Esophagus squamous epithelium (tissue), 4 donors: Measurements from ENCODE around the gene MORF4L2.

Source experiments
- POLR2A ChIP-seq, 4 donors: fragments of 450-650 bp; IDR thresholded peaks; one replicate each; pipeline ENCODE4 v1.6.1; 2017; ENCODE audit warnings: antibody characterized with exemption in 4 of 4, mild to moderate bottlenecking in 4 of 4, moderate library complexity in 3 of 4
- TF ChIP-seq, protein P1 (sequence below), 6 experiments: fragments of 450-650 bp in 4 of 6; fragments of 200-600 bp in 2 of 6; sonication (generic) in 2 of 6; IDR thresholded peaks; one replicate each; pipeline ENCODE4 v1.5.1; 2016 to 2019; ENCODE audit warnings: antibody characterized with exemption in 6 of 6, mild to moderate bottlenecking in 4 of 6, moderate library complexity in 4 of 6

DNA sequence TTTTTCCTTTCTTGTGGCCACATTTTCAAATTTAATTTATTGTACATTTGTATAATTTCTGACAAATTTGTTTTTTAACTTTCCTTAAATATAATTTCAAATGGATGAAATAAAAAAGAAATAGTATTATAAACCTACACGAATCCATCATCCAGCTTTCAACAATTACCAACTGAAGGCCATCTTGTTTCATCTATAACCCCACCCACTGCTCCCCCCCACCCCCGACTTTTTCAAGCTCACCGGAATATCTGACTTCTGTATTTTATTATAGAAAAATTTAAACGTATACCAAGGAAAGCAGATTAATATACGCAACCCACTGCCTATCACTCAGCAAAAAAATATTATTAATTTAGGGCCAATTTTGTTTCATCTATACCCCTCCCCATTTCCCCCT is 1.1 kb downstream of the MORF4L2 start:
- TF ChIP-seq, protein P1, sequence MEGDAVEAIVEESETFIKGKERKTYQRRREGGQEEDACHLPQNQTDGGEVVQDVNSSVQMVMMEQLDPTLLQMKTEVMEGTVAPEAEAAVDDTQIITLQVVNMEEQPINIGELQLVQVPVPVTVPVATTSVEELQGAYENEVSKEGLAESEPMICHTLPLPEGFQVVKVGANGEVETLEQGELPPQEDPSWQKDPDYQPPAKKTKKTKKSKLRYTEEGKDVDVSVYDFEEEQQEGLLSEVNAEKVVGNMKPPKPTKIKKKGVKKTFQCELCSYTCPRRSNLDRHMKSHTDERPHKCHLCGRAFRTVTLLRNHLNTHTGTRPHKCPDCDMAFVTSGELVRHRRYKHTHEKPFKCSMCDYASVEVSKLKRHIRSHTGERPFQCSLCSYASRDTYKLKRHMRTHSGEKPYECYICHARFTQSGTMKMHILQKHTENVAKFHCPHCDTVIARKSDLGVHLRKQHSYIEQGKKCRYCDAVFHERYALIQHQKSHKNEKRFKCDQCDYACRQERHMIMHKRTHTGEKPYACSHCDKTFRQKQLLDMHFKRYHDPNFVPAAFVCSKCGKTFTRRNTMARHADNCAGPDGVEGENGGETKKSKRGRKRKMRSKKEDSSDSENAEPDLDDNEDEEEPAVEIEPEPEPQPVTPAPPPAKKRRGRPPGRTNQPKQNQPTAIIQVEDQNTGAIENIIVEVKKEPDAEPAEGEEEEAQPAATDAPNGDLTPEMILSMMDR (IDR thresholded peaks at IDR 0.05), result no peak
- no peak for TF ChIP-seq POLR2A (IDR thresholded peaks at IDR 0.05)
